ENCODE measurements around the gene HCRTR2. TPM values are rescaled to one million over a fixed set of nuclear protein-coding genes. Genes with fewer than 3 reads are reported as not detected.
A peak's percentile ranks its signal among the peaks of the same experiment; 100 is the strongest.
"Not testable (repeated sequence)": the region's sequence is repeated elsewhere in the genome, so short reads cannot be mapped to it uniquely, and the experiment has no call there.

Gene HCRTR2
- polyA plus RNA-seq = 0.10 TPM
- long read RNA-seq, donor 1 = 0 reads
- long read RNA-seq, donor 2 = 0 reads
- long read RNA-seq, donor 3 = 0 reads
- long read RNA-seq, donor 4 = 0 reads
- long read RNA-seq, donor 5 = 0 reads
- long read RNA-seq, donor 6 = 0 reads
- long read RNA-seq, donor 7 = 0 reads
- long read RNA-seq, donor 8 = 0 reads
- long read RNA-seq, donor 9 = 0 reads
- long read RNA-seq, donor 10 = 0 reads
- long read RNA-seq, donor 11 = 0 reads

- no peak within 1 kb of the TSS for H3K27ac ChIP-seq (ENCODE audit: low read length)
- no peaks in the 10 kb centered on the region for H3K9me3 ChIP-seq (ENCODE audit: control insufficient read depth, low read depth, low read length)
- no CpG with 5 or more reads among the region's 42 CpGs for WGBS (ENCODE audit: insufficient coverage, low lambda C conversion rate)
- H3K36me3 ChIP-seq (ENCODE audit: control insufficient read depth, insufficient read depth, low read length) = no peaks in the 10 kb centered on the region
- peaks cover 34% of the 10 kb centered on the region for H3K27me3 ChIP-seq (ENCODE audit: control insufficient read depth, insufficient read depth, low read length)
- H3K4me1 ChIP-seq (ENCODE audit: control insufficient read depth, insufficient read depth, low read length) = no peaks in the 10 kb centered on the region
- no peak within 1 kb of the TSS for H3K4me3 ChIP-seq (ENCODE audit: low read length)
- peak in 1 of 2 donors; percentile 8 for DNase-seq
Measured at GRCh38 chr6:55174211-55175026, at the start of gene HCRTR2. HCRTR2 (plus strand) TSS chr6:55174515; CDS start chr6:55174588, 73 bp downstream.

GRCh38 chr6:55130806-55131324 lies 43.5 kb upstream of the HCRTR2 start:
- H3K36me3 ChIP-seq (ENCODE audit: control insufficient read depth, insufficient read depth, low read length) = no peaks in the 10 kb centered on the region
- H3K4me1 ChIP-seq (ENCODE audit: control insufficient read depth, insufficient read depth, low read length) = no peaks in the 10 kb centered on the region
- H3K9me3 ChIP-seq (ENCODE audit: control insufficient read depth, low read depth, low read length) = no peaks in the 10 kb centered on the region
- no peak overlapping the region for H3K4me3 ChIP-seq (ENCODE audit: low read length)
- H3K27ac ChIP-seq (ENCODE audit: low read length) = no peak overlapping the region
- DNase-seq = no peak
- H3K27me3 ChIP-seq (ENCODE audit: control insufficient read depth, insufficient read depth, low read length) = no peaks in the 10 kb centered on the region

- DNase-seq = no peak
- no CpG with 5 or more reads among the region's 1 CpG for WGBS (ENCODE audit: insufficient coverage, low lambda C conversion rate)
- no peaks in the 10 kb centered on the region for H3K27me3 ChIP-seq (ENCODE audit: control insufficient read depth, insufficient read depth, low read length)
- H3K9me3 ChIP-seq (ENCODE audit: control insufficient read depth, low read depth, low read length) = no peaks in the 10 kb centered on the region
- H3K36me3 ChIP-seq (ENCODE audit: control insufficient read depth, insufficient read depth, low read length) = no peaks in the 10 kb centered on the region
- no peaks in the 10 kb centered on the region for H3K4me1 ChIP-seq (ENCODE audit: control insufficient read depth, insufficient read depth, low read length)
- H3K27ac ChIP-seq (ENCODE audit: low read length) = no peak overlapping the region
- no peak overlapping the region for H3K4me3 ChIP-seq (ENCODE audit: low read length)
Measured at GRCh38 chr6:55131616-55132015, 42.7 kb upstream of the HCRTR2 start.

GRCh38 chr6:55136916-55137315 lies 37.4 kb upstream of the HCRTR2 start:
- H3K27ac ChIP-seq (ENCODE audit: low read length) = no peak overlapping the region
- H3K4me3 ChIP-seq (ENCODE audit: low read length) = no peak overlapping the region
- no peaks in the 10 kb centered on the region for H3K4me1 ChIP-seq (ENCODE audit: control insufficient read depth, insufficient read depth, low read length)
- H3K36me3 ChIP-seq (ENCODE audit: control insufficient read depth, insufficient read depth, low read length) = no peaks in the 10 kb centered on the region
- H3K9me3 ChIP-seq (ENCODE audit: control insufficient read depth, low read depth, low read length) = no peaks in the 10 kb centered on the region
- no peak for DNase-seq
- no peaks in the 10 kb centered on the region for H3K27me3 ChIP-seq (ENCODE audit: control insufficient read depth, insufficient read depth, low read length)

GRCh38 chr6:55137929-55138693 lies 36.2 kb upstream of the HCRTR2 start:
- no peak for DNase-seq
- no CpG with 5 or more reads among the region's 4 CpGs for WGBS (ENCODE audit: insufficient coverage, low lambda C conversion rate)
- H3K9me3 ChIP-seq (ENCODE audit: control insufficient read depth, low read depth, low read length) = no peaks in the 10 kb centered on the region
- H3K27me3 ChIP-seq (ENCODE audit: control insufficient read depth, insufficient read depth, low read length) = no peaks in the 10 kb centered on the region
- H3K27ac ChIP-seq (ENCODE audit: low read length) = no peak overlapping the region
- H3K36me3 ChIP-seq (ENCODE audit: control insufficient read depth, insufficient read depth, low read length) = no peaks in the 10 kb centered on the region
- no peaks in the 10 kb centered on the region for H3K4me1 ChIP-seq (ENCODE audit: control insufficient read depth, insufficient read depth, low read length)
- H3K4me3 ChIP-seq (ENCODE audit: low read length) = no peak overlapping the region

- H3K4me1 ChIP-seq (ENCODE audit: control insufficient read depth, insufficient read depth, low read length) = no peaks in the 10 kb centered on the region
- H3K27ac ChIP-seq (ENCODE audit: low read length) = no peak overlapping the region
- H3K27me3 ChIP-seq (ENCODE audit: control insufficient read depth, insufficient read depth, low read length) = no peaks in the 10 kb centered on the region
- no peaks in the 10 kb centered on the region for H3K36me3 ChIP-seq (ENCODE audit: control insufficient read depth, insufficient read depth, low read length)
- H3K4me3 ChIP-seq (ENCODE audit: low read length) = no peak overlapping the region
- no peaks in the 10 kb centered on the region for H3K9me3 ChIP-seq (ENCODE audit: control insufficient read depth, low read depth, low read length)
- no peak for DNase-seq
Measured at GRCh38 chr6:55141611-55142010, 32.7 kb upstream of the HCRTR2 start.

GRCh38 chr6:55142610-55143009 lies 31.7 kb upstream of the HCRTR2 start:
- DNase-seq = no peak
- H3K27ac ChIP-seq (ENCODE audit: low read length) = no peak overlapping the region
- 88% methylated on average over 1 of the region's 2 CpGs for WGBS (ENCODE audit: insufficient coverage, low lambda C conversion rate)
- no peaks in the 10 kb centered on the region for H3K4me1 ChIP-seq (ENCODE audit: control insufficient read depth, insufficient read depth, low read length)
- H3K27me3 ChIP-seq (ENCODE audit: control insufficient read depth, insufficient read depth, low read length) = no peaks in the 10 kb centered on the region
- no peaks in the 10 kb centered on the region for H3K9me3 ChIP-seq (ENCODE audit: control insufficient read depth, low read depth, low read length)
- no peaks in the 10 kb centered on the region for H3K36me3 ChIP-seq (ENCODE audit: control insufficient read depth, insufficient read depth, low read length)
- no peak overlapping the region for H3K4me3 ChIP-seq (ENCODE audit: low read length)

- no peak overlapping the region for H3K27ac ChIP-seq (ENCODE audit: low read length)
- no CpG with 5 or more reads among the region's 1 CpG for WGBS (ENCODE audit: insufficient coverage, low lambda C conversion rate)
- H3K4me3 ChIP-seq (ENCODE audit: low read length) = no peak overlapping the region
- H3K9me3 ChIP-seq (ENCODE audit: control insufficient read depth, low read depth, low read length) = no peaks in the 10 kb centered on the region
- no peaks in the 10 kb centered on the region for H3K36me3 ChIP-seq (ENCODE audit: control insufficient read depth, insufficient read depth, low read length)
- H3K4me1 ChIP-seq (ENCODE audit: control insufficient read depth, insufficient read depth, low read length) = no peaks in the 10 kb centered on the region
- no peaks in the 10 kb centered on the region for H3K27me3 ChIP-seq (ENCODE audit: control insufficient read depth, insufficient read depth, low read length)
- no peak for DNase-seq
Measured at GRCh38 chr6:55153284-55153683, 21.0 kb upstream of the HCRTR2 start.

GRCh38 chr6:55158784-55159183 lies 15.5 kb upstream of the HCRTR2 start:
- H3K36me3 ChIP-seq (ENCODE audit: control insufficient read depth, insufficient read depth, low read length); DNase-seq; H3K4me1 ChIP-seq (ENCODE audit: control insufficient read depth, insufficient read depth, low read length); H3K9me3 ChIP-seq (ENCODE audit: control insufficient read depth, low read depth, low read length); H3K4me3 ChIP-seq (ENCODE audit: low read length); H3K27me3 ChIP-seq (ENCODE audit: control insufficient read depth, insufficient read depth, low read length); H3K27ac ChIP-seq (ENCODE audit: low read length): not testable (repeated sequence)
- WGBS (ENCODE audit: insufficient coverage, low lambda C conversion rate) = no CpG with 5 or more reads among the region's 9 CpGs

GRCh38 chr6:55167860-55168259 lies 6.5 kb upstream of the HCRTR2 start:
- H3K27ac ChIP-seq (ENCODE audit: low read length) = no peak overlapping the region
- no peak for DNase-seq
- H3K4me3 ChIP-seq (ENCODE audit: low read length) = no peak overlapping the region
- H3K9me3 ChIP-seq (ENCODE audit: control insufficient read depth, low read depth, low read length) = no peaks in the 10 kb centered on the region
- 100% methylated on average over 1 of the region's 1 CpG for WGBS (ENCODE audit: insufficient coverage, low lambda C conversion rate)
- H3K27me3 ChIP-seq (ENCODE audit: control insufficient read depth, insufficient read depth, low read length) = no peaks in the 10 kb centered on the region
- no peaks in the 10 kb centered on the region for H3K36me3 ChIP-seq (ENCODE audit: control insufficient read depth, insufficient read depth, low read length)
- H3K4me1 ChIP-seq (ENCODE audit: control insufficient read depth, insufficient read depth, low read length) = no peaks in the 10 kb centered on the region
